Caki2 (cell line): Measurements from ENCODE around the gene FHL5. TPM values are rescaled to one million over a fixed set of nuclear protein-coding genes. Genes with fewer than 3 reads are reported as not detected.
"Not testable (repeated sequence)": the region's sequence is repeated elsewhere in the genome, so short reads cannot be mapped to it uniquely, and the experiment has no call there.

Experiments used
- DNase-seq: peaks from one replicate; pipeline ENCODE4 v3.0.0-alpha.2; 2015; ENCODE audit warnings: low read depth
- in situ Hi-C: cut with HindIII; loops from 2 replicates; pipeline ENCODE4 v1.10.0; 2016; ENCODE audit warnings: low sequenced_read_pairs, low pct_unique_long_range_greater_than_20kb, mixed read lengths
- total RNA-seq: library from RNA; depleted of rRNA; stranded (reverse); fragments of >200 nt; shearing (Covaris generic); gene quantifications from 2 replicates; pipeline ENCODE4 v1.2.3, GENCODE V29; 2014; ENCODE audit warnings: low replicate concordance

The FHL5 gene
- total RNA-seq, 1 experiment from 2014 or later, result not detected

GRCh38 chr6:96582436-96582835 lies 19.5 kb downstream of the FHL5 start:
- in situ Hi-C loops, result no loop called here
- no peak for DNase-seq

GRCh38 chr6:96604420-96604819 lies 41.5 kb downstream of the FHL5 start:
- DNase-seq, result no peak
- in situ Hi-C loops, result no loop called here

GRCh38 chr6:96608074-96608473 lies 45.1 kb downstream of the FHL5 start:
- in situ Hi-C loops, result no loop called here

GRCh38 chr6:96610019-96610418 lies 47.1 kb downstream of the FHL5 start:
- in situ Hi-C loops, result no loop called here
- no peak for DNase-seq

More at GRCh38 chr6:96608074-96608473, 45.1 kb downstream of the FHL5 start:
- no peak for DNase-seq

- no peak for DNase-seq
- in situ Hi-C loops, result no loop called here
Observed at GRCh38 chr6:96611342-96611991, 48.5 kb downstream of the FHL5 start.

- DNase-seq, result no peak
- in situ Hi-C loops, result no loop called here
Observed at GRCh38 chr6:96613291-96613999, 50.5 kb downstream of the FHL5 start.

- in situ Hi-C loops, result no loop called here
- DNase-seq, result no peak
Observed at GRCh38 chr6:96620851-96621250, 57.9 kb downstream of the FHL5 start.

GRCh38 chr6:96621983-96622382 lies 59.1 kb downstream of the FHL5 start:
- in situ Hi-C loops, result no loop called here

GRCh38 chr6:96624957-96625356 lies 62.0 kb downstream of the FHL5 start:
- no peak for DNase-seq
- in situ Hi-C loops, result no loop called here

More at GRCh38 chr6:96621983-96622382, 59.1 kb downstream of the FHL5 start:
- DNase-seq, result no peak

- DNase-seq, result peak; percentile 11
- in situ Hi-C loops, result no loop called here
Observed at GRCh38 chr6:96626759-96627364, 63.9 kb downstream of the FHL5 start.

- no peak for DNase-seq
- in situ Hi-C loops, result no loop called here
Observed at GRCh38 chr6:96631248-96631647, 68.3 kb downstream of the FHL5 start.

- DNase-seq, in situ Hi-C loops: not testable (repeated sequence)
Observed at GRCh38 chr6:96637979-96638378, 75.1 kb downstream of the FHL5 start.

GRCh38 chr6:96645106-96645505 lies 82.2 kb downstream of the FHL5 start:
- DNase-seq, result no peak
- in situ Hi-C loops, result no loop called here

- DNase-seq, result no peak
- in situ Hi-C loops, result no loop called here
Observed at GRCh38 chr6:96649926-96650325, 87.0 kb downstream of the FHL5 start.

- in situ Hi-C loops, result no loop called here
- no peak for DNase-seq
Observed at GRCh38 chr6:96651816-96652215, 88.9 kb downstream of the FHL5 start.

- in situ Hi-C loops, result no loop called here
- DNase-seq, result no peak
Observed at GRCh38 chr6:96652552-96652951, 89.6 kb downstream of the FHL5 start.

GRCh38 chr6:96653181-96653580 lies 90.3 kb downstream of the FHL5 start:
- no peak for DNase-seq
- in situ Hi-C loops, result no loop called here

GRCh38 chr6:96656567-96656966 lies 93.6 kb downstream of the FHL5 start:
- in situ Hi-C loops, result no loop called here
- DNase-seq, result no peak

GRCh38 chr6:96657344-96657743 lies 94.4 kb downstream of the FHL5 start:
- DNase-seq, result no peak
- in situ Hi-C loops, result no loop called here
